Astrocyte (in vitro differentiated cells and primary cell): ENCODE measurements around the gene GALNT6. TPM values are rescaled to one million over a fixed set of nuclear protein-coding genes. Genes with fewer than 3 reads are reported as not detected.
A peak's percentile ranks its signal among the peaks of the same experiment; 100 is the strongest.

Experiments
- DNase-seq: peaks from one replicate; pipeline ENCODE4 v3.0.0-alpha.2; 2010; ENCODE audit warnings: low read depth
- FAIRE-seq: peaks from 2 replicates; lab custom pipeline; 2011; peaks lifted over from hg19 to GRCh38; lab: Jason Lieb, UNC
- H2AFZ ChIP-seq: 2 replicates; pipeline ENCODE4 v1.6.0; 2012; ENCODE audit warnings: low read depth, low read length, inconsistent platforms
- H3K27ac ChIP-seq: 2 replicates; pipeline ENCODE4 v1.5.1; 2011; ENCODE audit warnings: low read depth, low read length, inconsistent platforms
- H3K27me3 ChIP-seq: 2 replicates; pipeline ENCODE4 v1.6.0; 2011; ENCODE audit warnings: low read length, inconsistent platforms; ENCODE audit not compliant: insufficient read depth
- H3K36me3 ChIP-seq: 2 replicates; pipeline ENCODE4 v1.5.1; 2011; ENCODE audit warnings: low read length, inconsistent platforms; ENCODE audit not compliant: insufficient read depth
- H3K4me1 ChIP-seq: 2 replicates; pipeline ENCODE4 v1.5.1; 2011; ENCODE audit warnings: low read length, inconsistent platforms; ENCODE audit not compliant: insufficient read depth
- H3K4me2 ChIP-seq: 2 replicates; pipeline ENCODE4 v1.6.0; 2012; ENCODE audit warnings: low read length, inconsistent platforms
- H3K4me3 ChIP-seq: 2 replicates; pipeline ENCODE4 v1.5.1; 2011; ENCODE audit warnings: low read depth, mild to moderate bottlenecking, low read length, inconsistent platforms; ENCODE audit not compliant: insufficient read depth
- H3K79me2 ChIP-seq: 2 replicates; pipeline ENCODE4 v1.6.0; 2012; ENCODE audit warnings: mild to moderate bottlenecking, low read length, inconsistent platforms; ENCODE audit not compliant: insufficient read depth
- H3K9ac ChIP-seq: 2 replicates; pipeline ENCODE4 v1.6.0; 2012; ENCODE audit warnings: mild to moderate bottlenecking, low read length, inconsistent platforms
- H3K9me3 ChIP-seq: 2 replicates; pipeline ENCODE4 v1.5.1; 2012; ENCODE audit warnings: low read depth, mild to moderate bottlenecking, low read length, inconsistent platforms; ENCODE audit not compliant: insufficient read depth
- H4K20me1 ChIP-seq: 2 replicates; pipeline ENCODE4 v1.6.0; 2012; ENCODE audit warnings: low read length, inconsistent platforms; ENCODE audit not compliant: insufficient read depth
- H3K27ac Mint-ChIP-seq: one replicate; pipeline ENCODE4 v1.8.0; 2021; ENCODE audit warnings: mild to moderate bottlenecking, mixed read lengths; ENCODE audit not compliant: unreplicated experiment
- H3K27me3 Mint-ChIP-seq: one replicate; pipeline ENCODE4 v1.8.0; 2021; ENCODE audit warnings: low read depth, mixed read lengths; ENCODE audit not compliant: unreplicated experiment
- H3K36me3 Mint-ChIP-seq: one replicate; pipeline ENCODE4 v1.8.0; 2021; ENCODE audit warnings: low read depth, mixed read lengths; ENCODE audit not compliant: unreplicated experiment
- H3K4me1 Mint-ChIP-seq: one replicate; pipeline ENCODE4 v1.8.0; 2021; ENCODE audit warnings: low read depth, mixed read lengths; ENCODE audit not compliant: unreplicated experiment
- H3K4me3 Mint-ChIP-seq: one replicate; pipeline ENCODE4 v1.8.0; 2021; ENCODE audit warnings: mild to moderate bottlenecking, moderate library complexity, mixed read lengths; ENCODE audit not compliant: unreplicated experiment
- H3K9me3 Mint-ChIP-seq: one replicate; pipeline ENCODE4 v1.8.0; 2021; ENCODE audit warnings: mild to moderate bottlenecking, mixed read lengths; ENCODE audit not compliant: unreplicated experiment
- CTCF ChIP-seq: IDR thresholded peaks from 2 replicates; pipeline ENCODE4 v1.5.1; 2011; ENCODE audit warnings: low read depth, mild to moderate bottlenecking, inconsistent platforms, low read length, moderate library complexity; ENCODE audit not compliant: insufficient read depth
- EZH2 ChIP-seq: IDR thresholded peaks from 2 replicates; pipeline ENCODE4 v1.6.1; 2012; ENCODE audit warnings: mild to moderate bottlenecking, low read length, inconsistent platforms; ENCODE audit not compliant: insufficient read depth
- total RNA-seq: library from RNA; stranded (reverse); gene quantifications from 2 replicates; pipeline ENCODE4 v1.2.1, GENCODE V29; 2021

The GALNT6 gene
- total RNA-seq, 1 donor from 2014 or later: 13.8 TPM

GRCh38 chr12:51421266-51421884 lies 30.2 kb upstream of the GALNT6 start:
- FAIRE-seq: peak; percentile 56

GRCh38 chr12:51419425-51420193 lies 28.4 kb upstream of the GALNT6 start:
- Mint-ChIP-seq H3K36me3 (no peaks in the 10 kb centered on the region), H3K27ac (no peak overlapping the region), H3K27me3 (no peaks in the 10 kb centered on the region), H3K9me3 (no peaks in the 10 kb centered on the region), H3K4me1 (peaks cover 7% of the 10 kb centered on the region), H3K4me3 (no peak overlapping the region)
- no peak overlapping the region for H3K9ac ChIP-seq
- FAIRE-seq: no peak
- H3K79me2 ChIP-seq: no peaks in the 10 kb centered on the region
- no peaks in the 10 kb centered on the region for H4K20me1 ChIP-seq
- H3K4me2 ChIP-seq: no peak overlapping the region
- H3K9me3 ChIP-seq: no peaks in the 10 kb centered on the region
- no peak for DNase-seq
- H3K27ac ChIP-seq: no peak overlapping the region
- H3K4me1 ChIP-seq: peaks cover 4% of the 10 kb centered on the region
- no peak for TF ChIP-seq EZH2
- peak; percentile 12 for TF ChIP-seq CTCF
- H3K36me3 ChIP-seq: no peaks in the 10 kb centered on the region
- no peak overlapping the region for H2AFZ ChIP-seq
- no peak overlapping the region for H3K4me3 ChIP-seq
- no peaks in the 10 kb centered on the region for H3K27me3 ChIP-seq

More at GRCh38 chr12:51421266-51421884, 30.2 kb upstream of the GALNT6 start:
- no peaks in the 10 kb centered on the region for H3K9me3 Mint-ChIP-seq
- Histone ChIP-seq H3K4me3 (no peak overlapping the region), H3K27me3 (no peaks in the 10 kb centered on the region), H3K79me2 (no peaks in the 10 kb centered on the region), H2AFZ (no peak overlapping the region), H3K4me2 (no peak overlapping the region), H4K20me1 (no peaks in the 10 kb centered on the region), H3K9ac (no peak overlapping the region), H3K9me3 (no peaks in the 10 kb centered on the region), H3K36me3 (no peaks in the 10 kb centered on the region), H3K4me1 (peaks cover 4% of the 10 kb centered on the region), H3K27ac (no peak overlapping the region)
- no peaks in the 10 kb centered on the region for H3K36me3 Mint-ChIP-seq
- H3K4me3 Mint-ChIP-seq: no peak overlapping the region
- DNase-seq: peak; percentile 36
- H3K27me3 Mint-ChIP-seq: peaks cover 1% of the 10 kb centered on the region
- TF ChIP-seq EZH2 (no peak), CTCF (peak; percentile 56)
- H3K4me1 Mint-ChIP-seq: peaks cover 7% of the 10 kb centered on the region
- H3K27ac Mint-ChIP-seq: no peak overlapping the region
